Measurements from ENCODE around the gene PDE4B. TPM values are rescaled to one million over a fixed set of nuclear protein-coding genes. Genes with fewer than 3 reads are reported as not detected.

PDE4B gene
- total RNA-seq, 1 donor from 2014 or later = 163 TPM

DNA sequence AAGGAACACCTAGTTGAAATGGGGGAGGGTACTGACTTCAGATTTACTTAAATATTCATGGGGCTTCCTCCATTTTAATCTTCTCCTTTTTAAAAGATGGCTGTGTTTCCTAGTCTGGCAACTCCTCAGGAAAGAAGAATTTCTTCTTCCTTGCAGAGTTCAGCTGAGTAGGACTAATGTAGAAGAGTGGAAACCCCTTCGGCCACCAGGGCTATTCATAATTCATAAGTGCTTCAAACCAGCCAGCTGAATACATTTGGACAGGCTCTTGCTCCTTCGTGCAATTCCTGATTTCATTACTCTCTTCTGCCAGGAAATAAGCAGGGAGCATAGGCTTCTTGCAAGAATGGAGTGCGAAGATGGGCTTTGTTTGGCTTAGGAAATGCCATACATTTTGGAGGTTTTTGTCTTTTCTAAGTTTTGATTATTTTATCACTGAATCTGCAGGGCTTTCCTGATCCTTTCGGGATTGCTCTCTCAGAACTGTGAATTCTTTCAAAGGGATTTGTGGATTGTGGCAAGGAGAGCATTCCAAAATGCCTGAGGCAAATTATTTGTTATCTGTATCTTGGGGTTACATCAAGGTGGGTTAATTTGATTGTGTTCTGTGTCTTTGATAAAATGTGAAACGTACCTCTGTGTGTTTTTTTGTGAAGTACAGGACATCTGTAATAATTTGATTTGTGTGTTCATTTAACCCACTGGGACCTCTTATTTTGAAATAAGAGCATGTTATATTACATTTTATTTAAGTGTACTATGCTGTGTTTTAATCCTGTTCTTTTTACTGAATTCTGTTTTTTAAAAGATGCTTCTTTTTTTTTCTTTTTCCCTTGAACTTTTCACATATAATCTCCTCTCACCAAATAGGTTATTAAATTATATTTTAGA lies 561.9 kb downstream of the PDE4B start:
- peak in 1 of 2 donors; percentile 64 for DNase-seq (ENCODE audit: low read depth in 2 of 2)

GRCh38 chr1:66355756-66356155 lies 563.1 kb downstream of the PDE4B start:
- no peak for DNase-seq (ENCODE audit: low read depth in 2 of 2)

DNA sequence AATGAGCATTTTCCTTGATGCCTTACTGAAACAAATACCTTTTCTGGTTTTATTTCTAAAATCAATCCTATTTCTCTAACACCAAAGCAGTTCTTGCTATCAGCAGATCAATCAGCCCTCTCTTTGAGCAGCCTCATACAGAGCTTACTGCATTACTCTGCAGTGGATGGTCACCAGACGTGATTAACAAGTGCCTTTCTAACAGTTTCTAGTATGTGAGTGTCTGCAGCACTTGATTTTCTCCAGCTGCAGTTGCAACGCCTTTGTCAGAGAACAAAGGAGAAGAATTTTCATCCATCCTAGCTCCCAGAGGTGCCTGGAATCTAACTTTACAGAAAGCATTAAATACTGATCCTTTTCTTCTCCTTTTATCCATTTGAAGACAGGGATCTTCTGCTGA lies 563.9 kb downstream of the PDE4B start:
- DNase-seq (ENCODE audit: low read depth in 2 of 2) = no peak

DNA sequence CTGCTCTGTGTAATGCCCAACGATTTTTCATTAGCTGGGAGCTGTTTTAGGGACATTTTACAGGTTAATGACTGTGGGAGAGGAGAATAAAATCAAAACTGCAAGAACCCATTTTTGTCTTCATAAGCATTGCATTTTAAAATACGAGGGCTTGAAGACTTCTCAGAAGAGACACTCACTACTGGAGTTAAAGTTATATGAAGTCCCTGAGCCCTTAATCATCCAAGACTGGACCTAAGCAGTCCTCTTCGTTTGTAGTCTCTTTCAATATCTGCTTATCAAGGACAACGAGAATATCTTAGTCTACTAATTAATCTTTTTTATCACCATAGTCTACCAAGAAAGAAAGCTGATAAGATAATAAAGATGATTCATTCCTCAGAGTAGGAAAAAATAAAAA lies 564.3 kb downstream of the PDE4B start:
- DNase-seq (ENCODE audit: low read depth in 2 of 2) = no peak

GRCh38 chr1:66357478-66358197 lies 564.9 kb downstream of the PDE4B start:
- no peak for DNase-seq (ENCODE audit: low read depth in 2 of 2)

DNA sequence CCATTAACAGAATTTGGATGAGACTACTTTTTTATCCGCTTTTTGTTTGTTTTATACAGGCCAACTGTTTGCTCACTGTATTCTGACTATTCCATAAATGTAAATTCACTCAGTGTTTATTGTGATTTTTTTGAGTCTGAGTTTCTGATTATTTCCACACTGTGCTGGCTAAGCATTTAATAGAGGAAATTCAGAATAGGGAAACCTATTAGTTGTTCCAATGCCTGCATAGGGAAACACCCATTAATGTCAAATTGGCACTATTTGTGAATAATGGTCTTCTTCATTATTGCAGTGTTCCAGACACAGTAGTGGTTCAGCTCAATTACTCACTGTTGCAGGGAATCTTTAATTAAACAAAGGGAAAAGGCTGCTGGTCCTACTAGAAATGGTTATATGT lies 566.6 kb downstream of the PDE4B start:
- no peak for DNase-seq (ENCODE audit: low read depth in 2 of 2)

- DNase-seq (ENCODE audit: low read depth in 2 of 2) = no peak
These were observed 567.1 kb downstream of the PDE4B start for GRCh38 chr1:66359815-66360214.

DNA sequence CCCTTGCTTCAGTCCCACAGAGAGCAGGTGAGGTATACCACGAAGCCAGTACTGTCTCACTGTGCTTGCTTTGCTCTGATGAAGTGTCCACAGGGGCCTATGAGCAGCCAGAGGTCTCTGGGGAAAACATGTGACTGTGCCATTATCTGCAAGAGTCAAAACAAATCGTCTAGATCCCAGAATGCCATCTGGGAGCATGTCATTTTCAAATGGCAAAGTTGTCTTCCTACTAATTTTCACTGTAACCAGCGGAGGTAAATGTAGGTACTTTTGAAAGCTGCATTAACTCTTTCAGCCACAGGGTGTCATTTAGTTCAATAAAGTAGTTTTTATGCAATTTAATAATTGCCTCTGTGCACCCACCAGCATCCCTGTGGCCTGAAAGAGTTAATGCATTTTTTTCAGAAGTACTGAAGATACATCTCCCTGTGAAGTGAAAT lies 567.6 kb downstream of the PDE4B start:
- DNase-seq (ENCODE audit: low read depth in 2 of 2) = no peak

GRCh38 chr1:66364578-66365391 lies 572.1 kb downstream of the PDE4B start:
- no peak for DNase-seq (ENCODE audit: low read depth in 2 of 2)

DNA sequence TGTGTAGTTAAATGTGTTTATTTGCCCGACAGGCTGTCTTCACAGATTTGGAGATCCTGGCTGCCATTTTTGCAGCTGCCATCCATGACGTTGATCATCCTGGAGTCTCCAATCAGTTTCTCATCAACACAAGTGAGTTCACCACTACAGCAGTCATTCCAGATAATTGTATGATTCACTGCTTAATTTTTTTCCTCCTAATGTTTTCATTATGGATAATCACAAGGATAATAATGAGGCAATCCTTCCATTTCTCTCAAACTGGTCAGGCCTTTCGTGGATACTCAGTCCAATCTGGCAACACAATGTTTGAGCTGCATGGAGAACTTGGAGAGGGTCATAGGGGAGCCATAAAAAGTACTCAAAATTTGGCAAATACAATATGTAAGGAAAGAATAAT lies 572.9 kb downstream of the PDE4B start:
- no peak for DNase-seq (ENCODE audit: low read depth in 2 of 2)

- DNase-seq (ENCODE audit: low read depth in 2 of 2) = no peak
These were observed 573.9 kb downstream of the PDE4B start for GRCh38 chr1:66366634-66367033.

GRCh38 chr1:66367369-66367768 lies 574.7 kb downstream of the PDE4B start:
- no peak for DNase-seq (ENCODE audit: low read depth in 2 of 2)

GRCh38 chr1:66368261-66368660 lies 575.6 kb downstream of the PDE4B start:
- peak in 1 of 2 donors; percentile 52 for DNase-seq (ENCODE audit: low read depth in 2 of 2)

DNA sequence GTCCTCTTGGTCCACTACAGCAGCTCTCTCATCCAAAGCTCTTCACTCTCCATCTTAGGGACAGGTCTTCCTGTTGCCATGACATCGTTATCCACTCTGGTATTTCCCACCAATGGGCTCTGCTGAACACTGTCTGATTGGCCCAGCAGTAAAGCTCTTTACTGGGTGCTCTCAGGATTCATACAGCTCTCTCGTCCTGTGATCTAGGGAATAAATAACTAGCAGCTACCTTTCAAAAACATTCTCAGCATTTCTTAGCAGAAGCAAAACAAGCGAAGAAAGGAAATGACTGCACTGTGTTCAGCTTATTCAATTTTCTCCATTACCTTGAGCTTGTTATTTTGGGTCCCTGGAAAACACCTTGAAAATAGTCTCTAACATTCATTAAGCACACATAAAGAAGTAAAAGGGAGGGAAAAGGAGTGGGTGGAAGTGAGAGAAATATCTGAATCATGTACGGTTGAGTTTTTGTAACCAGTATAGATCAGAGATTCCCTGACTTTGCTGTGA lies 577.8 kb downstream of the PDE4B start:
- peak; percentile 51 to 55 for DNase-seq (ENCODE audit: low read depth in 2 of 2)

DNA sequence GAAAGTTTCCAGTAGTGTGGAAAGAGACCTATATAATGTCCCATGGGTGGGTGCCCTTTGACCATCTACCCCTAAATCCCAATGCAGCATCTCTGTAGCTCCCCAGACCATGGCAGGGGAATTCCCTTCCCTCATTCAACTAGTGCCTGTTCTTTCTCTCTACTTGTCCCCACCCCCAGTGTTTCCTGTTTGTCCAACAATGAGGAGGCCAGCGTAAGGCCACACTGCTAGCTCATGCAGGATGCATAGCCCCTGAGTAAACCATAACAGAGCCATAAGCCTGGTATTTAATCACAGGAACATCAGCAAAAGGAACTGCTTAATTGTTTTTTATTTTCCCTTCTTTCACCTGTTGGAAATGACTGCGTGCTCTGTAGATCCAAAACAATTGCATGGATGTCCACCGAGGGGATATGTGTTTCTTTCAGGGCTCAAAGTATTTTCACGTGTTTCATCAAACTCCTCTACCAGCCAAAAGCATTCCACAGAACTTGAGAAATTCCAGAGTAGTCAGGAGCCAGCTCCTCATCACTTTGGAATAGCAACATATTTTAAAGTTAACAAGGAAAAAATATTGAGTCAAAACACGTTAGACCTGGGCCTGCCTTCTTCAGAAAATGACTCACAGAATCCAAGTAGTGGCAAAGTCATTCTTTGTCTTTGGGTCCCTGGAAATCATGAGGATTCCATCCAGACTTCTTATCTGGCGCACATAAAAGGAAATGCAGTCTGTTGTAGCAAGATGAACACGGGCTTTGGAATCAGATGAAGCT lies 578.7 kb downstream of the PDE4B start:
- peak; percentile 96 for DNase-seq (ENCODE audit: low read depth in 2 of 2)

- DNase-seq (ENCODE audit: low read depth in 2 of 2) = no peak
These were observed 579.9 kb downstream of the PDE4B start for GRCh38 chr1:66372522-66373101.

DNA sequence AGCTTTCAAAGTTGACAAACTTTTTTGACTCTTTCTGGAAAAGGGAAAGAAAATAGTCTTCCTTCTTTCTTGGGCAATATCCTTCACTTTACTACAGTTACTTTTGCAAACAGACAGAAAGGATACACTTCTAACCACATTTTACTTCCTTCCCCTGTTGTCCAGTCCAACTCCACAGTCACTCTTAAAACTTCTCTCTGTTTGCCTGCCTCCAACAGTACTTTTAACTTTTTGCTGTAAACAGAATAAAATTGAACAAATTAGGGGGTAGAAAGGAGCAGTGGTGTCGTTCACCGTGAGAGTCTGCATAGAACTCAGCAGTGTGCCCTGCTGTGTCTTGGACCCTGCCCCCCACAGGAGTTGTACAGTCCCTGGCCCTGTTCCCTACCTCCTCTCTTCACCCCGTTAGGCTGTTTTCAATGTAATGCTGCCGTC lies 580.5 kb downstream of the PDE4B start:
- DNase-seq (ENCODE audit: low read depth in 2 of 2) = no peak

- DNase-seq (ENCODE audit: low read depth in 2 of 2) = no peak
These were observed 581.5 kb downstream of the PDE4B start for GRCh38 chr1:66374148-66374547.

DNA sequence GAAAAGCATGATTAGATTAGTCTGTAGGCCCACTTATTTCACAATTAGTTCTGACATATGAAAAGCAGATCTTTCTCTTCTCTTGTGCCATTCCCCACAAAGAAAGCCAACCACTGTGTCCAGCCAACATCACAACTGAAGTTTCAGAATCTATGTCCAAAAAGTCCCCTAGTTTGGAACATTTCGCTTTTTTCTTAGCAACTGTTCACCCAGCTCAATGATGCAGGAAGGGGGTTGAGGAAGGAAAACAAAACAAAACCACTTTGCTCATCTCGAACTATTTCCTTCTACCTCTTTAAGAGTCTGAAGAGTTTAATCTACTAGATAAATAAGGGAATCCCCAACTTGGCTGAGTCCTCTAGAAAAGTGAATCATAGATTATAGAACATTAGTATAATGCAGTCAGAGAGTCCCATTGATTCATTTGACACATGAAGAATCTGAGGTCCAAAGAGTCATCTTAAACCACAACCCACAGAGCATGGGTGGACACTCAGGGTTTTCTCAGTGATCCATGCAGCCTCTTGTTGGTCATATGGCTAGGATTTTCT lies 581.9 kb downstream of the PDE4B start:
- peak in 1 of 2 donors; percentile 75 for DNase-seq (ENCODE audit: low read depth in 2 of 2)

DNA sequence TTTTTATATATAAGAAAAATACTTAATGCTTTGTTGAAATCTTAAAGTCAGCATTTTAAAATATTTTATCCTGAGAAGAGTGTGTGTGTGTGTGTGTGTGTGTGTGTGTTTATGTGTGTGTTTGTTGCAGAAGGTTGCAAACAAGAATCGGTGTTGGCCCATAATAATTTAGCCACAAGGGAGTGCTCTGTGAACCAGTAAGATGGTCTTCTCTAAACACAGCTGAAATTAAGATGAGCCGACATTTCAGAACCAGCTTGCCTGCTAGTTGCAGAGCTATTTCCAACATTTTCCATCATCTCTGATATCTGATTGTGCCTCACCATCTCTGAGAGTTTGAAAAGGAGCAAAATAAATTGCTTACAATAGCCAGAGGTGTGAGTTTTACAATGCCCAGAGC lies 582.4 kb downstream of the PDE4B start:
- DNase-seq (ENCODE audit: low read depth in 2 of 2) = peak; percentile 30 to 32
